GM19455 (cell line): ENCODE measurements around the gene IDNK.
A peak's percentile ranks its signal among the peaks of the same experiment; 100 is the strongest.
"Not testable (repeated sequence)": the region's sequence is repeated elsewhere in the genome, so short reads cannot be mapped to it uniquely, and the experiment has no call there.

Experiments
- ATAC-seq: cut with Tn5 transposase; IDR thresholded peaks from one replicate; pipeline ENCODE4 v1.9.1; 2021; ENCODE audit not compliant: unreplicated experiment

IDNK gene

DNA sequence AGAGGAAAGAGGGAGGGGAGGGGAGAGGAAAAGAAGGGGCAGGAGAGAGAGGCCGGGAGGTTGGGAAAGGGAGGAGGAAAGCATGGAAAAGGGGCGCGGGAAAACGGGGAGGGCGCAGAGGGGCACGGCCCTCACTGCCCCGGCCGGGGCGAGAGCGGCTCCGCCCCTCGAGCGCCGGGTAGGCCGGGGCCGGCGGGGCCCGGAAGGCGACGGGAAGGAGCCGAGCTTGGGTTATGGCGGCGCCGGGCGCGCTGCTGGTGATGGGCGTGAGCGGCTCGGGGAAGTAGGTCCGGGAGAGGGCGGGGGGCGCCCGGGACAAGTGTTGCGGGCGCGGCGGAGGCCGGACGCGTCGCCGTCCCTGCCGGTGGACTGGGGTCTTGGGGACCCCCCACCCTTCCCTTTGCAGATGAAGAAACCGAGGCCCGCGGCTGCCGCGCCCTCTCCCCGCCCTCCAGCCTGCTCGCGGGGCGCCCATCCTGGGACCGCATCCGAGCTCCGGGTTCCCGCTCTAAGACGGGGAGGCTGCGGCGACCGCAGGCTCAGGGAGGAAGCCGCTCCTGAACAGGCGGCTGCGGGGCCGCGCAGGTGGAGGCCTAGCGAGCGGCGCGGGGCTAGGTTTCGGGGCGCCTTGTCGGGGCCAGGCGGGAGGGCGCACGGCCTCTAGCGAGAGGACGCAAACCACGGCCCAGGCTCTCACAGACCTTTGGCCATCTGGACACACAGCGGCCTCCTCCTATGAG, at the start of gene IDNK:
Gene IDNK (plus strand): TSS at position 205 of the 740 bp plus-strand sequence. CDS start 29 bp downstream, at position 234.
- ATAC-seq, result peak; percentile 84

DNA sequence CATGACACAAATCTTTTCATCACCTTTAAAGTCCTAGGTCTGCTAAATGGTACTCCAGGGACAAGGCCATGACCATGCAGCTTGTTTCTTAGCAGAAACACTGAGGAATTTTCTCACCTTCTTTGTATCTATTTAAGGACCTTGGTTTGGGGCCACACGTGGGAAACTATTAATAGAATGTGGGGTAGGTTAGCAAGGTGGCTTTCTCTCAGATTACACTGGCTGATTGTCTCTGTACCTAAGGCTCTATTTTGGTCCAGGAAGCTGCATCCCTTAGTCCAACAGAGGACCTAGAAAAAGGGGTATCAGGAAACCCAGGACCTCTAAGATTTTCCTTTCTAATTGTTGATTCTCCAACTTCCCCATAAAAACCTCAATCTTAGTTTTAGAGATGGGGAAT, 48.5 kb upstream of the IDNK start:
- ATAC-seq, result no peak

GRCh38 chr9:83582029-83582428, 40.9 kb upstream of the IDNK start:
- ATAC-seq, result no peak

- peak; percentile 76 for ATAC-seq
Measured at GRCh38 chr9:83583151-83584014, 39.6 kb upstream of the IDNK start.

GRCh38 chr9:83584995-83585394, 37.9 kb upstream of the IDNK start:
- no peak for ATAC-seq

GRCh38 chr9:83588256-83588655, 34.7 kb upstream of the IDNK start:
- no peak for ATAC-seq

DNA sequence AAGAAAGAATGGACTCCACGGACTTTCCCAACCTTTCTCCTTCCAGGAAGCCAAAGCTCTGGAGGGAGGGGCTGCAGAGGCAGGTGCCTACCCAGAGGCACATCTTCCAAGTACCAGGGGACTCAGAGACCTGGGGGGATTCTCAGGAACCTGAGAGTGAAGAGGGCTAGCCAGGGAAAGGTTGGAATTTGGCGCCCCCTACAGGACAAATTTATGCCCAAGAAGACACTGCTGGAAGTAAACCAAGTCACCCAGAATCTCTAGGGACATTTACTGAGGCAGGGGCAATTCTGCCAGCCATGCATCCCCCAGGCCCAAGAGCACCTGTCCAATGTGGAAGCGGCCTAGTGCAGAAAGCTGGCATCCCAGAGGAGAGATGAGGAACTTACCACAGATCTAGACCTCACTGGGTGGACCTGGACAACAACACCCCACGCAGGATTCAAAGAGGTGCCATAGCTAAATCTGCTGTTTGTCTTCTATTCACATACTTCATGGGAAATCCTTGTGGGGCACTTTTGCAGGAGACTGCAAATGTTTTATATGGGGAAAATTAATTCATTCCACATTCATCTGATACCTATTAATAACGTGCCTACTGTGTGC, 25.9 kb upstream of the IDNK start:
- peak; percentile 72 for ATAC-seq

GRCh38 chr9:83598487-83598886, 24.5 kb upstream of the IDNK start:
- ATAC-seq, result no peak

GRCh38 chr9:83599071-83599470, 23.9 kb upstream of the IDNK start:
- no peak for ATAC-seq

- no peak for ATAC-seq
Measured at GRCh38 chr9:83601463-83601862, 21.5 kb upstream of the IDNK start.

GRCh38 chr9:83607620-83608019, 15.3 kb upstream of the IDNK start:
- ATAC-seq, result not testable (repeated sequence)

DNA sequence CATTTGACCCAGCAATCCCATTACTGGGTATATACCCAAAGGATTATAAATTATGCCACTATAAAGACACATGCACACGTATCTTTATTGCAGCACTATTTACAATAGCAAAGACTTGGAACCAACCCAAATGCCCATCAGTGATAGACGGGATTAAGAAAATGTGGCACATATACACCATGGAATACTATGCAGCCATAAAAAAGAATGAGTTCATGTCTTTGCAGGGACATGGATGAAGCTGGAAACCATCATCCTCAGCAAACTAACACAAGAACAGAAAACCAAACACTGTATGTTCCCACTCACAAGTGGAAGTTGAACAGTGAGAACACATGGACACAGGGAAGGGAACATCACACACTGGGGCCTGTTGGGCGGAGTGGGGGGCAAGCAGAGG, 9.6 kb upstream of the IDNK start:
- not testable (repeated sequence) for ATAC-seq

GRCh38 chr9:83617299-83617698, 5.6 kb upstream of the IDNK start:
- no peak for ATAC-seq

DNA sequence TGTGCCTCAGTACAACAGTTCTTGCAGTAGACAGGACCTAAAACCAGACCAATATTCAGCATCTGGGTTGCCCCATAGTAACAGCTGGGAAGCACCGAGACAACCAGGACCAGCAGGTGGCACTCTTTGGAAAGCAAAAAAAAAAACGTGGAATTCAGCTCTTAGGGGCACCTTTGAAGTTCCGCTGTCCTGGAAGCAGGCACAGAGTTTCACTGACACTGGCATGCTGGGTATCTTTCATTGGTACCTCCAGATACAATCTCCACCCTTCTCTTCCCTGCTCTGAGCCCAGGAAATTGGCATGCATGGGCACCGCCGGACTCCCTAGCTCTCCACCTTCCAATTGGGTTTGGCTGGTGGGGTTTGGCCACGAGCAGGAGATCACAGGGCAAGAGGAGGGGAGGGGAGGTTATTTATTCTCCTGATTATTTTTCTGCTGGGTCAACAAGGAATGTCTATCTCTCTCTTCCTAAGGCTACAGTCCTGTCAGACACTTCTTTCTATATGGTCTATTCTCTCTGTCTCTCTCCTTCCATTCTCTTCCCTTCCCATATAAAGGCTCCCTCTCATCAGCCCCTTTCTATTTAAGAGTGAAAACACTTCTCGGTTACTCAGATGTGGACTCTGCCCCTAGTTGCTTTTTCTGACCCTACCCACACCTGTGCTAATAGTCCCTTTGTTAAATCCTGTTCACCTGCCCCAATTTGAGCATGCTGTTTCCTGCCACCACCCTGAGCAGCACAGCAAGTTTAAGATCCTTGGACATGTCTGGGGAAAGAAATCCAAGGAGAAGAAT, 1.9 kb upstream of the IDNK start:
- no peak for ATAC-seq

GRCh38 chr9:83622433-83622938, 457 bp upstream of the IDNK start:
- ATAC-seq, result peak; percentile 57

DNA sequence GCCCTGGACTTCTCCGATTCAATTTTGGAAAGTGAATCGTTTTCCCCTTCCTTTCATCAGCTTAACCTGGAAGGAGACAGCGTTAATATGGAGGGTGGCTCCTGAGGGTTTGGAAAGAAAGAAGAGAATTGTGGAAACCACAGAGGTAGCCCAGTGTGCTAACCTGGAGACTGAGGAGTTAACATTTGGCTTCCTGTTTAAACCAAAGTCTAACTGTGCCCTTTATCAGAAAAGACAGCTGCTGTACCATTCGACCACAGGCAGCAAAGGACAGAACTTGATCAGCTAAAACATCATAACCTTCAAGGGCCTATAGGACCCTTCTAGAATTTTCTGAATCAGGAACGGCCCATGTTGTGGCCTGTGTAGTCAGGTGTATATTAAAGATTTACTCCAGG, 735 bp downstream of the IDNK start:
- peak; percentile 23 for ATAC-seq

DNA sequence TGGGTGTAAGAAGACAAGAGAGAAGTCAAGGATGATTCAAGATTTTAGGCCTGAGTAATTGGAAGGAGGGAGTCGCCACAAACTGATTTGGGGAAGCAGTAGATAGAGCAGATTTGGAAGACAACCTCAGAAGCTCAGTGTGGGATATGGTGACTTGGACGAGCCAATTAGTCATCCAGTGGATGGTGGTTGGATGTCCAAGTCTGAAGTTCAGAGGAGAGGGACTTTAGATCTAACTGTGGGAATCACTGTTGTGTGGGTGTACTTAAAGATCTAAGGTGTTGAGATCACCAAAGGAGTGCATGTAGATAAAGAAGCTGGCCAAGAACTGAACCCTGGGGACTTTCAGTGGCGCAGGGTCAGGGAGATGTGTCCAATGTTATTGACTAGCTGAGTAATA, 2.2 kb downstream of the IDNK start:
- no peak for ATAC-seq

DNA sequence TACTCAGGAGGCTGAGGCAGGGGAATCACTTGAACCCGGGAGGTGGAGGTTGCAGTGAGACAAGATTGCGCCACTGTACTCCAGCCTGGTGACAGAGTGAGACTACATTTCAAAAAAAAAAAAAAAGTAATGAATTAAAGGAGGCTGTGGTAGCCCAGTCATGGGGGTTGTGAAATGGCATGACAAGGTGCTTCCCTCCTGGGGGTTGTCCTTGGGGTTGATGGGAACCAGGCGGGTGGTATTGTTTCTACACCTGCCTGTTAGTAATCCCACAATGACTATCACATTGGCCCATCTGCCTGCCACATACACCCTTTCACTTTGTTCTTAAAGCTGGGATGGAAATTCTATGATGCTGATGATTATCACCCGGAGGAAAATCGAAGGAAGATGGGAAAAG, 5.6 kb downstream of the IDNK start:
- ATAC-seq, result no peak

DNA sequence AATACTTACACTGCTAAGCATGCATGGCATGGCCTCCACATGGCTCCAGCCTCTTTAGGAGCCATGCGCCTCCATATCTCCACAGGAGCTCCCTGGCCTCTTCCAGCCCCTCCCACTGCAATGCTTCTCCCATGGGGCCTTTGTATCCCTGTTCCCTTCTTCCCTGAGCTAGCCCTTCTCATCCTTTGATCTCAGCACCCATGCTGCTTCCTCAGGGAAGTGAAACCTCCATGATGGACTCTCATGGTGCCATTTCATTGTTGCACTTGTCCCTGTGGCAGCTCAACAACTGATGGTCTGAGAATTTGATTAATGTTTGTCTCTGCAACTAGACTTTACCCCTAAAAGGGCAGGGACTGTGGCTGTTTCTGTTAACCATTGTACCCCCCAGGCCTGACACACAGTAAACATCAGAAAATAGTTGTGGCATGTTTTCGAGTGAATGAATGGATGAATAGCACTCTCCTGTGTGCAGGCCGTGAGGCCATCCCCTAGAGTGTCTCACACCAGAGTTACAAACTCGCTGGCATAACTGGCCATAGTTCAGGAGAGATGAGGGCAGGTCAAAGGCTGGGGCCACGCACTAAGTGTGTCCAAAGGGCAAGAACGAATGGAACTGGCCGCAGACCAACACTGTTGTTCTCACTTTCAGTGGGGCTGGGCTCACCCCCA, 6.6 kb downstream of the IDNK start:
- ATAC-seq, result no peak

DNA sequence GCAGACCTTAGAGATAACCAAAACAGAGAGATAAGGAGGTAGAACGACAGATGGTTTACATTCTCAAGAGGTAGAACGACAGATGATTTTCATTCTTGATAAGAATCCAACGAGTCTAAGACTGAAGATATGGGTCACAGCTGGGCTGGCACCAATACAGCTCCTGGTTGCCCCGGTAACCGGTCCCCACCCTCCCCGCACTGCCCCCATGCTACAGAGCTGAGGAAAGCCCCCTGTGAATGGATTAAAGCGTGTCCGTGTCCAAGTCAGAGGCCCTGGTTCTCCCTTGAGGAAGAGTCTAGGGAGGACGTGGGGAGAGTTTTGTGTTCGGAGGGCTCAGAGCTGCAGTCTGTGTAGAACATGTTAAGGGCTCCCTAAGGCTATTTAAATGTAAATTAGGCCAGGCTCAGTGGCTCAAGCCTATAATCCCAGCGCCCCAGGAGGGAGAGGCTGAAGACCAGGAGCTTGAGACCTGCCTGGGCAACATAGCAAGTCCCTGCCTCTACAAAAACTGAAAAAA, 8.1 kb downstream of the IDNK start:
- ATAC-seq, result no peak
